Stimulated activated CD8-positive, alpha-beta memory T cell treated with anti-CD3 and anti-CD28 coated beads, Interleukin-15, amount 100 ng/mL, for 48 hours (primary cell): ENCODE results near the gene CORIN.

Source experiments
- DNase-seq, 2 donors: peaks; one replicate each; pipeline ENCODE4 v3.0.0-alpha.2; 2020; ENCODE audit warnings: low read depth in 2 of 2

CORIN gene

DNA sequence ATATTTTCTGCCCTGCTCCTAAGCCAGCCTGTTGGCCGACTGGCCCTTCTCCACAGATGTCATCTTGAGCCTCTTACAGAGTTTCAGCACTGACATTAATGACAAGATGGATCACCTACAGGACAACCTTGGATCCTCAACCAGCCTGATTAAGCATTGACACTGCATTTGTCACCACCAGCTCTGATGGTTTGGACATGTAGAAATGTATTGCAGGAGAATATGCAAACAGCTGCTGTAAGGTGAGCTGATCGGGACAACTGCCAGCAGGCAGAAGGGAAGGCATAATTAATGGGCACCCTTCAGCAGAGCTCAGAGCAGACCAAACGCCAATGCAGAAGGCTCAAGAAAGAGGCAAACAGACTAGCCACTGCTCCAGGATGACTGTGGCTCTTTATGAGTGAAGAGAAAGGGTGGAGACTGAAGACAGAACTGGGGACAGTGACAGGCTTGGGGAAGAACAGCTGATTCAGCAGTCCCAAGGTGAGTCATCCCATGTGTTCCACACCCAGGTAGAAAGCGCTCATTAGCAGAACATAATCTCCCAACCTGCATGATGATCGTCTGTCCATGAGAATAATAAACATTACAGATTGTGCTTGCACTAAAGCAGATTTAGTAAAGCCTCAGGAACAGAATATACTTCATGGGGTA, 6.7 kb downstream of the CORIN start:
- DNase-seq = no peak

GRCh38 chr4:47830265-47831025, 7.4 kb downstream of the CORIN start:
- DNase-seq = no peak

- no peak for DNase-seq
Observed at GRCh38 chr4:47829438-47829837, 8.4 kb downstream of the CORIN start.

- DNase-seq = no peak
Observed at GRCh38 chr4:47827343-47828047, 10.4 kb downstream of the CORIN start.

- no peak for DNase-seq
Observed at GRCh38 chr4:47824840-47825239, 13.0 kb downstream of the CORIN start.

DNA sequence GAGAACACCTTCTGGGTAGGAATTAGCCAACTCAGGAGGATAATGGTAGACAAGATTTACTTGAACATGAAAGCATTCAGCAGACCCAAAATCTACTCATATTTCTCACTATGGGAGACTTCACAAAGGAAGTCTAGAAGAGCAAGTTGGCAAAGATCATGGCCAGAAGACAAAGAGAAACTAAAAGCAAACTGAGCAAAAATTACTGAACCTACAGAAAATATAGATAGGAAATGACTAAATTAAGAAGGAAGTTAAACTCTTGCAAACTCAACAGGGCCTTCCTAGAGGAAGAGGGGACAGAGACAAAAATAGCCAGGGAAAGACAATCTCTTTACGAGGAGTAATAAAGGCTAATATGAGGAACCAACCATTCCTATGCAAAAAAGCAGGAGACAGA, 18.7 kb downstream of the CORIN start:
- no peak for DNase-seq

GRCh38 chr4:47817275-47817674, 20.6 kb downstream of the CORIN start:
- DNase-seq = no peak

DNA sequence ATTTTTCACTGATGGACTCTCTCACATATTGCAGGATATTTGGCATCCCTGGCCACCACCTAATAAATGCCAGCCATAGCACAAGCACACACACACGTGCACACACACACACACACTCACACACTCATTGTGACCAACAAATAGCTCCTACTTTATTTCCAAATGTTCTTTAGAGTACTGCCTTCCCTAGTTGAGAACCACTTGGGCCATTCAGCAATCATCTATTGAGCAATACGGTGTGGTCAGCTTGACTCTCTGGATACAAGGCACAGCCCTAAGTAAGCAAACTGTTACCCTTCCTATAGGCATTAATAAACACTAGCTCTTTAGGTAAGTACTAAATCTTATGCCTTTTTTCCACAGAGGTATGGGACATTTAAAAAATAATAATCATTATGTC, 21.1 kb downstream of the CORIN start:
- DNase-seq = no peak

GRCh38 chr4:47814618-47815295, 23.1 kb downstream of the CORIN start:
- DNase-seq = no peak

DNA sequence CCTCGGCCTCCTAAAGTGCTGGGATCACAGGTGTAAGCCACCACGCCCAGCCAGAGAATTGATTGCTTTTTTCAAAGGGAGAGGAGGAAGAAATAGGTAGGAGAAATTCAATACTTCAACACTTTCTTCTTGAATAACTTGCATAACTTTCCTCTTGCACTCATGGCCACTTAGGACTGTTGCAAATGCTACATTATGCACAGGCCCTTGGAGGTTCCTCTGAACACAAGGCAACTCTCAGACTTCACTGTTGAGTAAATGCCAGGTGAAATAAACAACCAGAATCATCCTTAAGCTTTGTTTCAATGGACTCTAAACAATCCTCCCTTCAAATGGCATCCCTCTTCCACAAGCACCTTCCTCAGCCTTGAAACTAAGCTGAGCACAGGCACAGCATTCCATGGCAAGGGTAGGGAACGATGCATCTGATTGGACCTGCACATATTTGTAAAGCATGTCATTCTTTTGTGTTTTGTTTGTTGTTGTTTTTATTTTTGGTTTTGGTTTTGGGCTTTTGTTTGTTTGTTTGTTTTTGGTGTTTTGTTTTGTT, 28.1 kb downstream of the CORIN start:
- DNase-seq = no peak

GRCh38 chr4:47804598-47804997, 33.3 kb downstream of the CORIN start:
- no peak for DNase-seq

- DNase-seq = no peak
Observed at GRCh38 chr4:47801481-47802002, 36.3 kb downstream of the CORIN start.

DNA sequence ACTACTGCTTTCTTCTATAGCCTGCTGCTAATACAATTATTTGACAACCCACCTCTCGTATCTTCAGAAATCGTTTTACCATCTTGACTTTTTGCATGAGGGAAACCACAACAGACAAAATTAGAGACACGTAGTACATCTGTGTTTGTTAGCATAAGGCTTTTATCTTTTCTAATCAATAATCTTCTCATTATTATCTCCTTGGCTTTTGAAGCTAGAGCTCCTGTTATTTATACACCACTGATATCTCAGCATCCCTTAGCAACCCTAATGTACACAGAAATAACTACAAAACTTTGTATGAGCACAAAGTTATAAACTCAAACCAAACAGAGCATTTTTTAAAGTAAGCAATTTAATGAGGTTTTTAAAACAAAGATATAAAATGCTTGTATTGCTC, 39.7 kb downstream of the CORIN start:
- DNase-seq = no peak

GRCh38 chr4:47791965-47792364, 45.9 kb downstream of the CORIN start:
- no peak for DNase-seq

- no peak for DNase-seq
Observed at GRCh38 chr4:47790105-47790504, 47.8 kb downstream of the CORIN start.

DNA sequence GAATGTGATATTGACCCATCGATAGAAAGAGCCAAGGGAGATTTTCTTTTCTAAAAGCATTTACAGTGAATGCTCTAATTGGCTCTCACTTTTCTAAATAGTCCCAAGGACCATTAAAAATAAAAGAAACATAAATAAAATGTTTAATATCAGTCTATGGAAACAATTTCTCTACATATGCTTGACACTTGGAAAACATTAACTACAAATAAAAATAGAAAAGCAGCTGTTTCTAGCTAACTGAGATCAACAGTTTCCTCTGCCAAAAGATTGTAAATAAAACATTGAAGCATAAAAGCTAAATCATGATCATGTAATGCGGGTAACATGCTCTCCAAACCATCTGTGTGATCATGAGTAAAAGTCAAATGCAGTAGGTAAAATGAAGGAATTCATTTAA, 49.7 kb downstream of the CORIN start:
- DNase-seq = no peak

GRCh38 chr4:47786958-47787370, 50.9 kb downstream of the CORIN start:
- no peak for DNase-seq

- DNase-seq = no peak
Observed at GRCh38 chr4:47785153-47785552, 52.7 kb downstream of the CORIN start.

- no peak for DNase-seq
Observed at GRCh38 chr4:47784222-47784621, 53.6 kb downstream of the CORIN start.

GRCh38 chr4:47776353-47776752, 61.5 kb downstream of the CORIN start:
- DNase-seq = no peak

GRCh38 chr4:47774079-47774478, 63.8 kb downstream of the CORIN start:
- DNase-seq = no peak

- DNase-seq = no peak
Observed at GRCh38 chr4:47771020-47771419, 66.8 kb downstream of the CORIN start.
